A549 (cell line): ENCODE measurements around the gene LMX1B.

Experiments
- CTCF ChIP-seq: fragments of >200 bp; sonication (Bioruptor Twin); formaldehyde crosslinking; IDR thresholded peaks from 3 replicates; pipeline ENCODE4 v1.5.1; 2016
- KDM5A ChIP-seq: fragments of 200-600 bp; sonication (generic); IDR thresholded peaks from 2 replicates; pipeline ENCODE4 v1.6.1; 2016; ENCODE audit warnings: antibody characterized with exemption, mild to moderate bottlenecking
- PBX3 ChIP-seq: IDR thresholded peaks from 2 replicates; pipeline ENCODE4 v1.6.1; 2012
- REST ChIP-seq: fragments of 200-600 bp; sonication (generic); IDR thresholded peaks from 2 replicates; pipeline ENCODE4 v1.6.1; 2016; ENCODE audit warnings: antibody characterized with exemption, mild to moderate bottlenecking, moderate library complexity

GRCh38 chr9:126720036-126720435 lies 106.3 kb downstream of the LMX1B start:
- no peak for TF ChIP-seq CTCF
- TF ChIP-seq PBX3: no peak
- no peak for TF ChIP-seq REST
- TF ChIP-seq KDM5A: no peak
